Ascending aorta (tissue), 2 donors: Measurements from ENCODE around the gene RANBP10. TPM values are rescaled to one million over a fixed set of nuclear protein-coding genes. Genes with fewer than 3 reads are reported as not detected.

Experiments used
- DNase-seq, 2 donors: peaks; one replicate each; pipeline ENCODE4 v3.0.0-alpha.2; 2019; ENCODE audit warnings: low spot score in 2 of 2
- H3K27ac ChIP-seq, 2 donors: fragments of 200-600 bp; sonication (generic); one replicate each; pipeline ENCODE4 v1.5.1; 2016 to 2017; ENCODE audit warnings: mild to moderate bottlenecking in 1 of 2
- H3K27me3 ChIP-seq: fragments of 200-600 bp; sonication (generic); one replicate; pipeline ENCODE4 v1.5.1; 2017
- H3K36me3 ChIP-seq, 2 donors: fragments of 200-600 bp; sonication (generic); one replicate each; pipeline ENCODE4 v1.5.1; 2016
- H3K4me1 ChIP-seq, 2 donors: fragments of 200-600 bp; sonication (generic); one replicate each; pipeline ENCODE4 v1.5.1; 2016 to 2017; ENCODE audit warnings: mild to moderate bottlenecking in 1 of 2
- H3K4me3 ChIP-seq, 2 donors: fragments of 200-600 bp; sonication (generic); one replicate each; pipeline ENCODE4 v1.5.1; 2016 to 2017; ENCODE audit warnings: mild to moderate bottlenecking in 1 of 2
- H3K9me3 ChIP-seq, 2 donors: fragments of 200-600 bp; sonication (generic); one replicate each; pipeline ENCODE4 v1.5.1; 2016
- intact Hi-C: fragments of 100-400 bp; cut with DNase I; formaldehyde crosslinking; loops from one replicate; pipeline ENCODE4 v1.15.1; 2023
- total RNA-seq: library from RNA; depleted of rRNA; stranded (reverse); fragments of >200 nt; gene quantifications from one replicate; pipeline ENCODE4 v1.1.0, GENCODE V29; 2016
- TF ChIP-seq, protein P1 (sequence below), 3 experiments: fragments of 200-600 bp in 2 of 3; fragments of 450-650 bp in 1 of 3; sonication (generic) in 2 of 3; IDR thresholded peaks; one replicate each; pipeline ENCODE4 v1.5.1; 2016 to 2019; ENCODE audit warnings: antibody characterized with exemption in 3 of 3, mild to moderate bottlenecking in 1 of 3, moderate library complexity in 1 of 3

RANBP10 gene
- total RNA-seq, 1 donor from 2014 or later: 50.0 TPM

- no peak overlapping the region for H3K4me3 ChIP-seq
- peaks cover 0 to 13% of the 10 kb centered on the region in 2 donors for H3K36me3 ChIP-seq
- H3K4me1 ChIP-seq: no peaks in the 10 kb centered on the region
- no peaks in the 10 kb centered on the region for H3K9me3 ChIP-seq
- no peak for DNase-seq
- no peak overlapping the region for H3K27ac ChIP-seq
- intact Hi-C loops: no loop called here
- TF ChIP-seq, protein P1, sequence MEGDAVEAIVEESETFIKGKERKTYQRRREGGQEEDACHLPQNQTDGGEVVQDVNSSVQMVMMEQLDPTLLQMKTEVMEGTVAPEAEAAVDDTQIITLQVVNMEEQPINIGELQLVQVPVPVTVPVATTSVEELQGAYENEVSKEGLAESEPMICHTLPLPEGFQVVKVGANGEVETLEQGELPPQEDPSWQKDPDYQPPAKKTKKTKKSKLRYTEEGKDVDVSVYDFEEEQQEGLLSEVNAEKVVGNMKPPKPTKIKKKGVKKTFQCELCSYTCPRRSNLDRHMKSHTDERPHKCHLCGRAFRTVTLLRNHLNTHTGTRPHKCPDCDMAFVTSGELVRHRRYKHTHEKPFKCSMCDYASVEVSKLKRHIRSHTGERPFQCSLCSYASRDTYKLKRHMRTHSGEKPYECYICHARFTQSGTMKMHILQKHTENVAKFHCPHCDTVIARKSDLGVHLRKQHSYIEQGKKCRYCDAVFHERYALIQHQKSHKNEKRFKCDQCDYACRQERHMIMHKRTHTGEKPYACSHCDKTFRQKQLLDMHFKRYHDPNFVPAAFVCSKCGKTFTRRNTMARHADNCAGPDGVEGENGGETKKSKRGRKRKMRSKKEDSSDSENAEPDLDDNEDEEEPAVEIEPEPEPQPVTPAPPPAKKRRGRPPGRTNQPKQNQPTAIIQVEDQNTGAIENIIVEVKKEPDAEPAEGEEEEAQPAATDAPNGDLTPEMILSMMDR (IDR thresholded peaks at IDR 0.05): no peak
- H3K27me3 ChIP-seq: no peaks in the 10 kb centered on the region
Measured at GRCh38 chr16:67767953-67768352, 38.4 kb downstream of the RANBP10 start.

- Histone ChIP-seq H3K36me3 (peaks cover 0 to 13% of the 10 kb centered on the region in 2 donors), H3K9me3 (no peaks in the 10 kb centered on the region), H3K4me1 (no peaks in the 10 kb centered on the region), H3K27me3 (no peaks in the 10 kb centered on the region), H3K4me3 (no peak overlapping the region), H3K27ac (no peak overlapping the region)
- TF ChIP-seq, protein P1 (IDR thresholded peaks at IDR 0.05): no peak
- no peak for DNase-seq
- intact Hi-C loops: no loop called here
Measured at GRCh38 chr16:67766291-67766690, 40.1 kb downstream of the RANBP10 start.

- Histone ChIP-seq H3K4me3 (no peak overlapping the region), H3K27me3 (no peaks in the 10 kb centered on the region), H3K9me3 (no peaks in the 10 kb centered on the region), H3K27ac (no peak overlapping the region), H3K4me1 (no peaks in the 10 kb centered on the region), H3K36me3 (peaks cover 2% of the 10 kb centered on the region in 2 donors)
- no peak for DNase-seq
- TF ChIP-seq, protein P1 (IDR thresholded peaks at IDR 0.05): no peak
- intact Hi-C loops: no loop called here
Measured at GRCh38 chr16:67764158-67764667, 42.1 kb downstream of the RANBP10 start.

DNA sequence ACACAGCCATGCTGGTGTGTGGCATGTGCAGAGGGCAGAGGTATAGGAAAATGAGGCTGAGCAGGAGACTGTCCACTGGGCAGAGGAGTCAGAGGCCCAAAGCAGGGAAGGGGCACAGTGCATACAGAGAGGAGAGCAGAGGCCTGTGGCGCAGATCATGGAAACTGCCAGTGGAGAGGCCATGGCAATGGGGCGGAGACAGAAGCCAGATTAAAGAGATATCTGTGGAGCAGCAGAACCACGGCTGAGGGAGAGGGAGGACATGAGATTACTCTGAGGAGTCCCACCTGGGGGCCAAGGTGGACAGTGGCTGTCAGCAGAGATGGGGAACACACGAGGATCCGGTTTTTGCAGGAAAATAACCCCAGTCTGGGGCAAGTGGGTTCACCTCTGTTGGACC lies 43.3 kb downstream of the RANBP10 start:
- Histone ChIP-seq H3K27ac (no peak overlapping the region), H3K9me3 (no peaks in the 10 kb centered on the region), H3K36me3 (peaks cover 3% of the 10 kb centered on the region in 2 donors), H3K4me1 (no peaks in the 10 kb centered on the region), H3K4me3 (no peak overlapping the region), H3K27me3 (no peaks in the 10 kb centered on the region)
- TF ChIP-seq, protein P1 (IDR thresholded peaks at IDR 0.05): no peak
- no peak for DNase-seq
- intact Hi-C loops: no loop called here

GRCh38 chr16:67762385-67762784 lies 44.0 kb downstream of the RANBP10 start:
- peaks cover 3% of the 10 kb centered on the region in 2 donors for H3K36me3 ChIP-seq
- intact Hi-C loops: no loop called here

More at GRCh38 chr16:67762385-67762784, 44.0 kb downstream of the RANBP10 start:
- TF ChIP-seq, protein P1 (IDR thresholded peaks at IDR 0.05): no peak
- no peak overlapping the region for H3K27ac ChIP-seq
- no peaks in the 10 kb centered on the region for H3K4me1 ChIP-seq
- no peak overlapping the region for H3K4me3 ChIP-seq
- no peaks in the 10 kb centered on the region for H3K9me3 ChIP-seq
- H3K27me3 ChIP-seq: no peaks in the 10 kb centered on the region
- DNase-seq: no peak
